Mesendoderm (in vitro differentiated cells): ENCODE measurements around the gene PNMA8A.

Source experiments
- DNase-seq: peaks from one replicate; pipeline ENCODE4 v3.0.0; 2013
- H2AK5ac ChIP-seq: 2 replicates; pipeline ENCODE4 v1.6.1; 2013; ENCODE audit warnings: low read length, inconsistent platforms
- H2BK120ac ChIP-seq: 2 replicates; pipeline ENCODE4 v1.6.1; 2013; ENCODE audit warnings: low read depth, mild to moderate bottlenecking, low read length, moderate library complexity, mixed read lengths
- H2BK15ac ChIP-seq: replicated peaks from 2 replicates; pipeline ENCODE4 v1.6.1; 2013; ENCODE audit warnings: low read depth, mild to moderate bottlenecking, moderate library complexity
- H2BK5ac ChIP-seq: 2 replicates; pipeline ENCODE4 v1.6.1; 2013; ENCODE audit warnings: low read length, inconsistent platforms
- H3K18ac ChIP-seq: 2 replicates; pipeline ENCODE4 v1.6.1; 2013; ENCODE audit warnings: mild to moderate bottlenecking, low read length, mixed read lengths
- H3K23ac ChIP-seq: one replicate; pipeline ENCODE4 v1.6.1; 2013; ENCODE audit warnings: low read length
- H3K27ac ChIP-seq: 2 replicates; pipeline ENCODE4 v1.5.1; 2013; ENCODE audit warnings: low read depth, mild to moderate bottlenecking, inconsistent platforms, low read length, moderate library complexity
- H3K27me3 ChIP-seq: 2 replicates; pipeline ENCODE4 v1.6.1; 2013; ENCODE audit warnings: low read length, control low read depth, mild to moderate bottlenecking, inconsistent platforms; ENCODE audit not compliant: insufficient read depth, poor library complexity
- H3K36me3 ChIP-seq: 2 replicates; pipeline ENCODE4 v1.6.1; 2013; ENCODE audit warnings: low read length, inconsistent platforms; ENCODE audit not compliant: control insufficient read depth, insufficient read depth
- H3K4ac ChIP-seq: one replicate; pipeline ENCODE4 v1.6.1; 2013; ENCODE audit warnings: low read depth, mild to moderate bottlenecking, low read length, moderate library complexity
- H3K4me1 ChIP-seq: 2 replicates; pipeline ENCODE4 v1.6.1; 2013; ENCODE audit warnings: low read depth, low read length, inconsistent platforms; ENCODE audit not compliant: control insufficient read depth
- H3K4me2 ChIP-seq: 2 replicates; pipeline ENCODE4 v1.6.1; 2013; ENCODE audit warnings: low read length
- H3K4me3 ChIP-seq: 2 replicates; pipeline ENCODE4 v1.5.1; 2013; ENCODE audit warnings: mild to moderate bottlenecking, low read length
- H3K56ac ChIP-seq: one replicate; pipeline ENCODE4 v1.6.1; 2013; ENCODE audit warnings: low read length
- H3K79me1 ChIP-seq: 2 replicates; pipeline ENCODE4 v1.6.1; 2013; ENCODE audit warnings: low read length, inconsistent platforms
- H3K79me2 ChIP-seq: 2 replicates; pipeline ENCODE4 v1.6.1; 2013; ENCODE audit warnings: mild to moderate bottlenecking, low read length; ENCODE audit not compliant: control insufficient read depth, insufficient read depth
- H3K9ac ChIP-seq: 2 replicates; pipeline ENCODE4 v1.6.1; 2013; ENCODE audit warnings: low read length, inconsistent platforms
- H4K5ac ChIP-seq: one replicate; pipeline ENCODE4 v1.6.1; 2013; ENCODE audit warnings: low read length
- H4K8ac ChIP-seq: one replicate; pipeline ENCODE4 v1.6.1; 2013; ENCODE audit warnings: low read depth, mild to moderate bottlenecking, control low read depth, low read length, moderate library complexity
- WGBS: extraction: QIAGEN DNeasy Blood & Tissue Kit; methylation state at CpG from one replicate; pipeline ENCODE4 v1.1.7; 2013; ENCODE audit warnings: low lambda C conversion rate, missing lambda C conversion rate; ENCODE audit not compliant: insufficient coverage; ENCODE audit errors: extremely low coverage; 5-methylcytosine and 5-hydroxymethylcytosine counted together

PNMA8A gene

DNA sequence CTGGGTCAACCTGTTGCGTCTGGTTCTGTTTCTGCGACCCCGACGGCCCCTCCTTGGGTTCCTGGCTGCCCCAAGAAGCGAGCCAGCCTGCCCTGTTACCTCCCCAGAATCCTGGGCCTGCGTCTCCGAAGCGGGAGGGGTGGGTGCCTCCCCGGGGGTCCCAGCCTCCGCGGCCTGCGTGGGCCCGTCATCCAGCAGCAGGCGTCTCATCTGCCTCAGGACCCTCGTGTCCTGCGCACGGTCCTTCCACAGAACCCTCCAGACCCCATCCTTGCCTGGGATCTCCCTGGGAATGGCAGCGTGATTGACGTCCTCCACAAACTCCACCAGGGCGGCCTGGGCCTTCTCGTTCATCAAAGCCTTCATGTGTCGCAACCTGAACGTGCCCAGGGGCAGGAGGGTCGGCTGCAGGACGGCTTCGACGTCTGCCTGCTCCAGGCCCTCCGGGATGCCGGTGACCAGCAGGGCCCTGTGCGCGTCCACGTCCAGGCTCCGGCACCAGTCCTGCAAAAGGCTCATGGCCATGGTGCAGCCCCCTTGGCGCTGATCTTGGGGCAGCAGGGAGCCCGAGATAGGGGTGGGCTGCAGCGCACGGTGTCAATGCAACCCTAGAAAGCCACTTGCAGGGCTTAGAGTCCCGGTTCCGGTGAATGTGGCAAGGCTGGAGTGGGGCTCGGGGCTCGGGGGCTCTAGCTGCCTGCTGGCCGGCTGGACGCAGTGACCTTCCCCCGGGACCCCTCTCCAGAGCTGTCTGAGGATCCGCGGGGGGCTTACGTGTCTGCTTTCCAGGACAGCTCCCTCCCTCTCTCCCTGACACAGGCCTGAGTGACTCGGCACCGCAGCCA, 23.8 kb upstream of the PNMA8A start:
- no peak for DNase-seq
- H4K8ac ChIP-seq, result no peak overlapping the region
- no peak overlapping the region for H3K27ac ChIP-seq
- H2BK5ac ChIP-seq, result no peak overlapping the region
- no peak overlapping the region for H3K4me3 ChIP-seq
- no peak overlapping the region for H2BK120ac ChIP-seq
- H2BK15ac ChIP-seq, result no peak overlapping the region
- WGBS, result no CpG with 5 or more reads among the region's 49 CpGs
- H3K23ac ChIP-seq, result no peak overlapping the region
- no peak overlapping the region for H4K5ac ChIP-seq
- H3K18ac ChIP-seq, result no peak overlapping the region
- H3K4me2 ChIP-seq, result peak overlapping the region; percentile 60
- H2AK5ac ChIP-seq, result no peak overlapping the region
- no peaks in the 10 kb centered on the region for H3K79me1 ChIP-seq
- H3K79me2 ChIP-seq, result no peaks in the 10 kb centered on the region
- peak overlapping the region; percentile 48 for H3K9ac ChIP-seq
- H3K4ac ChIP-seq, result no peak overlapping the region
- peak overlapping the region; percentile 74 for H3K56ac ChIP-seq
- peaks cover 41% of the 10 kb centered on the region for H3K27me3 ChIP-seq
- no peaks in the 10 kb centered on the region for H3K4me1 ChIP-seq
- no peaks in the 10 kb centered on the region for H3K36me3 ChIP-seq

DNA sequence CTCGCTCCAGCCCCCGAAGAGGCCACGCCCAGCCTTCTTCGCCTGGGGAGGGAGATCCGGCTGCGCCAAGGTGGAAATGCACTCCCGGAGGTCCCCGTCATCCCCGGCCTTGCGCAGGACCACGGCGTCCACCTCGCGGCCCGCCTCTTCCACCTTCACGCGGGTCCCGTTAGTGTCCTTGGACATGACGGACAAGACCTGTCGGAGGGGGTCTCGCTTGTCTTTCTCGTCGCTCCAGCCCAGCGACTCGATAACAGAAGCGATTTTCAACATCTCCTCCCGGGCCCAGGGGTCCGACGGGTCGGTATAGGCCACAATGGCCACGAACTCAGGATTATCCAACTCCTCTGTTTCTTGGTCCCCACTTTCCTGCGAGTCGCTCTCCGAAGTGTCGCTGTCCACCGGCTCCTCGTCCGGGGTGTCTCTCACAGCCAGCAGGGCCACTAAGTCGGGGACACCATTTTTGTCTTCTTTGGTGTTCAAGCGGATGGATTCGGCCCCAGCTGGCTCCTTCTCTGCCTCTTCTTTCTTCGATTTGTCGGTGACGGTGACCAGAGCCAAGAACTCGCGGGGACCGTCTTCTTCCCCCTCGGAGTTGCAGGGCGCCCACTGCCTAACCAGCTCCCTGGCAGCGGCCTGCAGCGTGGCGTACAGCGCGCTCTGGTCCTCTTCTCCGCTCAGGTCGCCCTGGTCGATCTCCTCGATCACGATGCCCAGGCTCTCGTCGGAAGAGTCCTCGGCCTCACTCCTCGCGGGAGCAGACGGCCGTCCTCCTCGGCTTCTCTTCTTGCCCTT, 23.0 kb upstream of the PNMA8A start:
- no peak overlapping the region for H2BK5ac ChIP-seq
- H3K4me1 ChIP-seq, result no peaks in the 10 kb centered on the region
- no peaks in the 10 kb centered on the region for H3K36me3 ChIP-seq
- no peak overlapping the region for H2AK5ac ChIP-seq
- H3K79me2 ChIP-seq, result no peaks in the 10 kb centered on the region
- peak overlapping the region; percentile 54 for H3K9ac ChIP-seq
- DNase-seq, result no peak
- no peak overlapping the region for H2BK120ac ChIP-seq
- no peak overlapping the region for H3K4ac ChIP-seq
- H4K5ac ChIP-seq, result no peak overlapping the region
- WGBS, result no CpG with 5 or more reads among the region's 67 CpGs
- H3K56ac ChIP-seq, result peak overlapping the region; percentile 42
- no peak overlapping the region for H3K18ac ChIP-seq
- H3K4me2 ChIP-seq, result peak overlapping the region; percentile 56
- peak overlapping the region; percentile 3 for H3K23ac ChIP-seq
- H2BK15ac ChIP-seq, result no peak overlapping the region
- H4K8ac ChIP-seq, result no peak overlapping the region
- no peaks in the 10 kb centered on the region for H3K79me1 ChIP-seq
- H3K4me3 ChIP-seq, result no peak overlapping the region
- H3K27ac ChIP-seq, result no peak overlapping the region
- peaks cover 42% of the 10 kb centered on the region for H3K27me3 ChIP-seq

DNA sequence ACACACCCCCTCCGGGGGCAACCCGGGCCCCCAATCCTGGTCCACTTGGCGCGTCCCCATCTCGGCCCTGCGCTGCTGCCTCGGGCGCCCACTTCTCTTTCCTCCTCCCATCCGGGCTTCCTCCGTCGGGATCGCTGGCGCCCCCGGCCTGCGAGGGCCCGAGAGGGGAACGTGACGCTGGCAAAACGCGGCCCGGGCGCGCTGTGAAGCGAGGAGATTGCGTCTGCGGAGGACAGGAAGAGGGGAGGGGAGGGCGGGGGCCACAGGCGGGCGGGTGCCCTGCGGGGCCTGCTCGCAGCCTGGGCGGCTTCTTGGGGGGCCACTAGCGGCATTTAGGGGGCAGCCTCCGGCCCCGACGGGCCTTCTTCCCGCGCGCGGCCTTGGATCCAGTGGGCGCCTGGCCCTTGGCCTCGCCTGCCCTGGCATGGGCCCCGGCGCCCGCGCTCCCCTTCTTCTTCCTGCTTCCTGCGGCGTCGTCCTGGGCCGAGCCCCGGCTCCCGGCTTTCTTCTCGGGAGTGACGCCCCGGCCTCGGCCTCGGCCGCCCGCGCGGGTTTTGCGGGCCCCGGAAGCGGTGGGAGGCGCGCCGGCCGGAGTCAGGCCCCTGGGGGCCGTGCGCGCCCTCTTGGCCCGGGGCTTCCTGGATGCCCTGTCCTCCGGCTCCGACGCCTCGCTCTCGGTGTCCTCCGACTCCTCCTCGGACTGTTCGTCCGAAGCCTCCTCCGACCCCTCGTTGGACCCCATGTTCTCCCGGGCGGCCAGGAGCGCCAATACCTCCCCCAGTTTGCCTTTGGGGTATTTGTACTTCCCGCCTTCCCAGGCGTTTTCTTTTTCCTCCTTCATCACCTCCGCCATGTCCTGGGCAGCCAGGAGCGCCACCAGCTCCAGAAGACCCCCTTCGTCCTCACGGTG, 22.1 kb upstream of the PNMA8A start:
- H2BK120ac ChIP-seq, result no peak overlapping the region
- peak overlapping the region; percentile 42 for H4K8ac ChIP-seq
- peak overlapping the region; percentile 44 for H3K18ac ChIP-seq
- H3K79me1 ChIP-seq, result no peaks in the 10 kb centered on the region
- H4K5ac ChIP-seq, result no peak overlapping the region
- no peak overlapping the region for H2AK5ac ChIP-seq
- no CpG with 5 or more reads among the region's 92 CpGs for WGBS
- peak overlapping the region; percentile 56 for H3K4me2 ChIP-seq
- H3K4me1 ChIP-seq, result no peaks in the 10 kb centered on the region
- H3K23ac ChIP-seq, result no peak overlapping the region
- H2BK15ac ChIP-seq, result no peak overlapping the region
- no peak overlapping the region for H3K27ac ChIP-seq
- DNase-seq, result peak; percentile 54
- no peak overlapping the region for H2BK5ac ChIP-seq
- no peak overlapping the region for H3K4ac ChIP-seq
- peak overlapping the region; percentile 52 for H3K56ac ChIP-seq
- peaks cover 47% of the 10 kb centered on the region for H3K27me3 ChIP-seq
- no peaks in the 10 kb centered on the region for H3K79me2 ChIP-seq
- no peaks in the 10 kb centered on the region for H3K36me3 ChIP-seq
- H3K9ac ChIP-seq, result peak overlapping the region; percentile 54
- H3K4me3 ChIP-seq, result peak overlapping the region; percentile 14

DNA sequence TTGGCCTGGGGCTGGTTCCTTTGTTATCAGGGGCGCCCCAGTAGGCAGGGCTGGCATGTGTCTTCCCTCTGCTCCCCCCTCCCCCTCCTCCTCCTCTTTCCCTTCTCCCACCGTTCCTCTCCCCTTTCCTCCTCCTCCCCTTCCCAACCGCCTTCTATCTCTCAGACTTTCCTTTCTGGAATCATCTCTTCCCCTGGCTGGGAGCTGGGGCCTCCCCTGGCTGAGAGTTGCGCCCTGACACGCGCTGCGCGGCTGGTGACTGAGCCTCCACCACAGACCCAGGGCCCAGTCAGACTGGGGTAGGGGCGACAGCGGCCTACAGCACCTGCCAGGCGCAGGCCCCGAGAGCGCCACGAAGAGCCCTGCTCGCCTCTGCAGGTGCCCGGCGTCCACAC, 21.5 kb upstream of the PNMA8A start:
- Histone ChIP-seq H3K18ac (no peak overlapping the region), H2BK5ac (no peak overlapping the region), H3K4me2 (peak overlapping the region; percentile 24), H3K56ac (peak overlapping the region; percentile 52), H3K4me3 (no peak overlapping the region), H4K8ac (no peak overlapping the region), H2BK120ac (no peak overlapping the region), H3K4me1 (no peaks in the 10 kb centered on the region), H3K36me3 (no peaks in the 10 kb centered on the region), H3K27me3 (peaks cover 50% of the 10 kb centered on the region), H3K79me2 (no peaks in the 10 kb centered on the region), H4K5ac (no peak overlapping the region), H3K79me1 (no peaks in the 10 kb centered on the region), H3K4ac (no peak overlapping the region), H2AK5ac (no peak overlapping the region), H3K9ac (peak overlapping the region; percentile 21), H3K23ac (no peak overlapping the region), H2BK15ac (no peak overlapping the region), H3K27ac (no peak overlapping the region)
- WGBS, result no CpG with 5 or more reads among the region's 17 CpGs
- DNase-seq, result no peak

DNA sequence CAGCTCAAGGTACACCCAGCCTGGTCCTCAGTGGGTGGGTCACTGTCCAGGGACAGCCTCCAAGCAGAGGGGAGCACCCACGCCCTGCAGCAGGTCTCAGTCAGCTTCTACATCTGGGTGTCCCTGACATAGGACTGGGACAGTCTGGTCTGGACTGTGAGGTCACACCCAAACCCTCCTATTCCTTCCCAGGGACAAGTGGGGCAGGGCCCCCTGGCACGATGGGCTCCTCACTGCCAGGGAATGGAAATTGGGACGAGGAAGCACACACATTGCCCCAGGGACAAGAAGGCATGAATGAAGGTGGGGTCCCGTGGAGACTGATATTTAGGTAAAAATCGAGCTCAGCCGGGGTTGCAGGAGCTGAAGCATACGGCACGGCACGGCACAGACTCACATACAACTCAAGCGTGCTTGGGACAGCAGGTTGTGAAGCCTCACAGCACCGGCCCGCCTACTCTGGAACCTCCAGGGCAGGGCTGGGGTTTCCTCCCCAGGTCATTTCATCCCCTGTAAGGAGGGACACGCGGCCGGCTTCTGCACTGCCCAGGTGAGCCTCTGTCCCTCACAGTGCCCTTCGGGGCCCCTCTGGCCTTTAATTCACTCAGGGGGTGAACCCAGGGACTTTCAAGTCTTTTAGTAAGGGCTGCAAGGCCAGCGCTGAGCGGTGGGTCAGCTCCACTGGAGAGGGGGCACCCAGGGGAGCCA, 20.8 kb upstream of the PNMA8A start:
- Histone ChIP-seq H4K8ac (no peak overlapping the region), H3K27ac (no peak overlapping the region), H3K79me2 (no peaks in the 10 kb centered on the region), H2BK5ac (no peak overlapping the region), H3K56ac (no peak overlapping the region), H2BK15ac (no peak overlapping the region), H3K4ac (no peak overlapping the region), H3K27me3 (peaks cover 50% of the 10 kb centered on the region), H3K79me1 (no peaks in the 10 kb centered on the region), H4K5ac (no peak overlapping the region), H3K18ac (no peak overlapping the region), H3K4me2 (no peak overlapping the region), H3K36me3 (no peaks in the 10 kb centered on the region), H3K4me3 (no peak overlapping the region), H2AK5ac (no peak overlapping the region), H3K9ac (no peak overlapping the region), H2BK120ac (no peak overlapping the region), H3K23ac (no peak overlapping the region), H3K4me1 (no peaks in the 10 kb centered on the region)
- WGBS, result no CpG with 5 or more reads among the region's 18 CpGs
- DNase-seq, result no peak
